HG03039 (cell line): ENCODE measurements around the gene BNIP2.
"Not testable (repeated sequence)": the region's sequence is repeated elsewhere in the genome, so short reads cannot be mapped to it uniquely, and the experiment has no call there.

Experiments
- ATAC-seq: cut with Tn5 transposase; IDR thresholded peaks from one replicate; pipeline ENCODE4 v1.9.1; 2021; ENCODE audit warnings: mild to moderate bottlenecking, moderate library complexity; ENCODE audit not compliant: unreplicated experiment

BNIP2 gene

DNA sequence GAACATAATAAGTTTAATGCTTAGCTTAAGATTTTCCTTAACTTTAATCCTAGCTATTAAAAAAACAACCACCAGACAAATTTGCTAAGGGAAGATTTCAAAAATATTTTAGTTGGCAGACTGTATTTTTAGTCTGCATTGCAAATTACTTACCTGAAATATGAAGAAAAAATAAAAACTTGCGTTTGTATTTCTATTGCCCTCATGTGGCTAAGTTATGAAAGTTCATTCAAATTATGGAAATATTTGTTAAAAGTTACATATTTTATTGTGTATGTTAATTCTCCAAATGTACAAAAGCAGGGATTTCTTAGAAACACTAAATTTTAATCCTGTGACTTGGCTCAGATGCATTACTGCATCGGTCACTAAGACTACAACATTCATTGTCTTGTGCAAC lies 46.8 kb downstream of the BNIP2 start:
- ATAC-seq, result no peak

DNA sequence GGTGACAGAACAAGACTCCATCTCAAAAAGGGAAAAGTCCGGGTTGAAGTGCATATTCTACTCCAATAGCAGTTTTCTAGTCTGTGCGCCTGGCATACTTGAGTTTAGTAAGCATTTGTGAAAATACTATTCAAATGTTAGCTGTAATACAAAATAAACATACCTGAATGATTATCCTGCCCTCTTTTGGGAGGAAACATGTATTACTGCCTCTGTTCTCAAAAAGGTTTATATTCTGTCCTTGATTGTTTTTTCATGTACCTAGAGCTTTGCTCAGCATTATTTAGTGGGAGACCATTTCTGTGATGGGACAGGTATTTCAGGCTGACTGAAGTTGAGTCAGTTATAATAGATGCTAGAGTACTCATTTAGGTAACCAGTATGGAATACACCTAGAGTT lies 51.6 kb downstream of the BNIP2 start:
- ATAC-seq, result not testable (repeated sequence)

DNA sequence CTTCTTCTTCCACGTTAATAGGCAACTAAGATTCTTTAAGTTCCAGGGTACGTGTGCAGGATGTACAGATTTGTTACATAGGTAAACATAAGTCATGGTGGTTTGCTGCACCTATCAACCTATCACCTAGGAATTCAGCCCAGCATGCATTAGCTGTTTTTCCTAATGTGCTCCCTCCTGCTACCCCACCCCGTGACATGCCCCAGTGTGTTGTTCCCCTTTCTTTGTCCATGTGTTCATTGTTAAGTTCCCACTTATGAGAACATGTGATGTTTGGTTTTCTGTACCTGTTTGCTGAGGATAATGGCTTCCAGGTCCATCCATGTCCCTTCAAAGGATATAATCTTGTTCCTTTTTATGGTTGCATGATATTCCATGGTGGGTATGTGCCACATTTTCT lies 52.9 kb downstream of the BNIP2 start:
- no peak for ATAC-seq

DNA sequence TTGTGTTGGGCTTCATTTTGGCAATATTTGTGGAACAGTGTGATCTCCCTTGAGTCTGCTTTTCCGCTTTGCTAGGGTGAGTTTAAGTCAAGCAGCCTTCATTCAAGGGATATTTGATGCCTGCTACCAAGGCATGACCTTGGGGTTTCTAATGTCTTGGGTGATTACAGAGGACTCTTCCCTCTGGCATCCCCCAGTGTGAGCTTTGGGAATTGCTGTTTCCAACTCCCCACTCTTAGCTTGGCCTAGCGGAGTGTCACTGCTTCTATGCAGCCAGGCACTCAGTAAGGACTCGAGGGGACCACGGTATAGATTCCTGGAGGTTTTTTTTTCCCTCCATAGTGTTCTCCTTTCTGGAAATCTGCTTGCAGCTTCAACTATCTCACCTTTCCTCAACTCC lies 56.4 kb downstream of the BNIP2 start:
- ATAC-seq, result no peak

DNA sequence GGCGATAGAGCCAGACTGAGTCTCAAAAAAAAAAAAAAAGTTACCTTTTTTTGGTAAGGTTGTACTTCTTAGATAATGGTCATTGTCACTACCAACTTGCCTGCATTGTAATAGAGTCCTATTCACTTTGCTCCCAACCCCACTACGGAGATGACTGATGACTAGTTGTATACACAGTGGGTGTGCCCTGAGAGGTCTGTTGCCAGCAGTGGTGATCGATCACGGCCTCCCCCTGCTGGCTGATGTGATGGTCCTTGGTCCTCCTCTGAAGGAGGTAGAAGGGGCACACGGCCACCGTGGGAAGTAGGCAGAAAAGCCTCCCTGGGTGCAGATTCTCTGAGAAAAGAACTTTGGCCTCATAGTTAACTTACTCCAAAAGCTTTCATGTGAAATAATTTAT lies 66.8 kb downstream of the BNIP2 start:
- no peak for ATAC-seq

DNA sequence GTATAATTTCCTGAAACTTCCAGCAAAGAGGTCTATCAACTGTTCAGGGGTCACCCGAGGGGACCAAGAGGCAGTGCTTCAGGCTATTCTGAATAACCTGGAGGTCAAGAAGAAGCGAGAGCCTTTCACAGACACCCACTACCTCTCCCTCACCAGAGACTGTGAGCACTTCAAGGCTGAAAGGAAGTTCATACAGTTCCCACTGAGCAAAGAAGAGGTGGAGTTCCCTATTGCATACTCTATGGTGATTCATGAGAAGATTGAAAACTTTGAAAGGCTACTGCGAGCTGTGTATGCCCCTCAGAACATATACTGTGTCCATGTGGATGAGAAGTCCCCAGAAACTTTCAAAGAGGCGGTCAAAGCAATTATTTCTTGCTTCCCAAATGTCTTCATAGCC lies 70.7 kb downstream of the BNIP2 start:
- no peak for ATAC-seq

DNA sequence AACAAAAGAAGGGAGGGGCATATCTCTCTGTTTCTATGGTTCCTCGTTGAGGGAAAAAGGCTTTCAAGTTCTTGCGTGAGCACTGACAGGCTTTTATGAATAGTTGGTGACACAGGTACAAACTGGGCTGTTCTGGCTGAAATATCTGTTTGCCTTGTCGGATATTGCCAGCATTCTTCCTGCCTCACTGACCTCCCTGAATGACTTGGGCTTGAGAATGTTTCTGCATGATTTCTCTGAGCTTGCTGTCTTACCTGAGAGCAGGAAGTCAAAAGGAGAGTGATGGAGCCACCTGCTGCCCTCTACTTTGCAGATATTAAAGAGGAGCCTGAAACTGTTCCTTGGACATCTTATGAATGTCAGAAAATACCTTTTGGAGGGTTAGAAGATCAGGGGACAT lies 72.7 kb downstream of the BNIP2 start:
- ATAC-seq, result no peak

DNA sequence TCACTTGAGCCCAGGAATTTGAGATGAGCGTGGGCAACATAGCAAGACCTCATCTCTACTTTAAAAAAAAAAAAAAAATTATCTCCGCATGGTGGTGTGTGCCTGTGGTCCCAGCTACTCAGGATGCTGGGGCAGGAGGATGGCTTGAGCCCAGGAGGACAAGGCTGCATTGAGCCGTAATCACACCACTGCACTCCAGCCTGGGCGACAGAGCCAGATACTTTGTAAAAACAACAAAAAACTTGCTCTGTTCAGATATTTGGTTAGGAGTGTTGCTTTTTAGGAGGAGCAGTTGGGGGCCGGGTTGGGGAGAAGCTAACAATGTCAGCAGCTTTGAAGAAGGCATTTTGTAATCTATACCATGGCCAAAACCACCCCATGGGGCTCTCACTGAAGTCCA lies 73.5 kb downstream of the BNIP2 start:
- ATAC-seq, result no peak

DNA sequence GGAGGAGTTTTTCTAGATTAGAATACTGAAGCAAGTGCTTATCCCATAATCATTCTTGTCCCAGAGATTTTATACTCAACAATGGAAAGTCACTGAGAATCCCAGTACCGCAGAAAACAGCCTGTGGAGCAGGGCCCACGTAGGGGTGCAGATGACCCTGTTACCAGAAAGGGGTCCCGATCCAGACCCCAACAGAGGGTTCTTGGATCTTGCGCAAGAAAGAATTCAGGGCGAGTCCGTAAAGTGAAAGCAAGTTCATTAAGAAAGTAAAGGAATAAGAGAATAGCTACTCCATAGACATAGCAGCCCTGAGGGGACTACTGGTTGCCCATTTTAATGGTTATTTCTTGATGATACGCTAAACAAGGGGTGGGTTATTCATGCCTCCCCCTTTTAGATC lies 75.0 kb downstream of the BNIP2 start:
- no peak for ATAC-seq

DNA sequence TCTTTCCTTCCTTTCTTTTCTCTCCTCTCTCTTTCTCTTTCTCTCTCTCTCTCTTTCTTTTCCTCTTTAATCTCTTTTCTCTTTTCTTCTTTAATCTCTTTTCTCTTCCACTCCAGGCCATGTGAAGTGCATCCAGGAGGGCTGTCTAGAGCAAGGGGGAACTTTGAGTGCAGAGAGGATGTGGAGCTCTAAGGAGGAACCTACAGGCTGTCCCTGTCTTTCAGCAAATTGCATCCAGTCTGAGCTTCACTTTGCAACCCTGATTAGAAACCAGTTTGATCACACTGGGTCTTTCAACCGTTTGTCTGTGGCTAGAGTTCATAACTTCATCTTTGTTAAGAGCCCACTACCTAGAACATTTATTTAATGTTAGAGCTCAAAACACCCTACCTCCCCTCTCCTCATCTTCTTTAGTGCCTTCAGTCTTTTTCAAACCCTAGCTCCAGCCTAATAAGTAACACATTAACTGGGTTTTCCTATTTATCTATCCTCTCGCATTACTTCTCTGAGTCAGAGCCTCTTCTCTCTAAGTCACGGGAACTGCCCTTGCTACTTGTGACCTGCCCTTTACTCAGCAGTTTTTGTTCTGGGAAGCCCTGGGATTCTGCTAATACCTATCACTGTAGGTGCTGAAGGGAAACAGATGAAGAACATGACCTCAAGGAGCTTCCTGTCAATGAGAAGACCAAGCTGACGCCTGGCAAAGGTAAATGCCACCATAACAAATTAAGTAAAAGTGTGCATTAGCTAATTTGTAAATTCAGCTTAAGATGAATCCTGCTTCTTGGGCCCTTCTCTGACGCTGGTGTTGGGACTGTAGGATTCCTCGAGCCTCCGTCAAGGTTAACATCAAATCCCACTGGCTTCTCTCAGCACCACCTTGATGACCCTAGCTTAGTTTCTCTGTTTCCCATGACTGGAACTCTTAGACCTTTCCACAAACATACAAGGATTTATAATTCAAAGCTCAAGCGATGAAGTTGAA lies 77.6 kb downstream of the BNIP2 start, which contains the start of gene GCNT3:
Gene GCNT3, plus strand, starts transcription at position 508 of the 985 bp plus-strand sequence. CDS start 6,456 bp downstream, outside the sequence.
- no peak for ATAC-seq

DNA sequence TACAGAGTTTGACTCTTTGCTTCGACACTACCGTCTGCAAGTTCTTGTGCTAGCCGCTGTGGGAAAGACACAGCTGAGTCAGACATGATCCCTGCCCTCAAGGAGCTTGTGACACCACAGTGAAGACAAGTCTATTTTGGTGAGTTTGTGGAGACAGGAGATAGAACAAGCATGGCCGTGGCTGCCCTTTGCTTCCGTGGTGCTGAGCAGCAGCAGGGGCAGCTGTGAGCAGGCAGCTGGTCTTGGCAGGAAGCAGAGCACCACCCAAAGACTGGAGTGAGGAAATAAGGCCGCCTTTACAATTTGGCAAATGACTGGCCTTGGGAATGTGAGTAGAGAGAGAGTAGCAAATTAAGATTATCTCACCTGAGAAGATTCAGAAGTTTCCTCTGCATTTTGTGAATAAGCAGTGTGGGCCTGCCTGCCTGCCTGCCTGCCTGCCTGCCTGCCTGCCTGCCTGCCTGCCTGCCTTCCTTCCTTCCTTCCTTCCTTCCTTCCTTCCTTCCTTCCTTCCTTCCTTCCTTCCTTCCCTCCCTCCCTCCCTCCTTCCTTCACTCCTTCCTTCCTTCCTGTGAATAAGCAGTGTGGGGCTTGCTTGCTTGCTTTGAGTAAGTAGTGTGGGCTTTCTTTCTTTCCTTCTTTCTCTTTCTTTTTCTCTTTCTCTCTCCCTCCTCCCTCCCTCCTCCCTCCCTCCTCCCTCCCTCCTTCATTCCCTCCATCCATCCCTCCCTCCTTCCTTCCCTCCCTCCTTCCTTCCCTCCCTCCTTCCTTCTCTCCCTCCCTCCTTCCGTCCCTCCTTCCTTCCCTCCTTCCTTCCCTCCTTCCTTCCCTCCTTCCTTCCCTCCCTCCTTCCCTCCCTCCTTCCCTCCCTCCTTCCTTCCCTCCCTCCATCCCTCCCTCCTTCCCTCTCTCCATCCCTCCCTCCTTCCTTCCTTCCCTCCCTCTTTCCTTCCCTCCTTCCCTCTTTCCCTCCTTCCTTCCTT lies 79.1 kb downstream of the BNIP2 start:
- no peak for ATAC-seq
